ENCODE measurements around the gene CD209. TPM values are rescaled to one million over a fixed set of nuclear protein-coding genes. Genes with fewer than 3 reads are reported as not detected.

The CD209 gene
- total RNA-seq, 1 experiment from 2014 or later, result not detected

DNA sequence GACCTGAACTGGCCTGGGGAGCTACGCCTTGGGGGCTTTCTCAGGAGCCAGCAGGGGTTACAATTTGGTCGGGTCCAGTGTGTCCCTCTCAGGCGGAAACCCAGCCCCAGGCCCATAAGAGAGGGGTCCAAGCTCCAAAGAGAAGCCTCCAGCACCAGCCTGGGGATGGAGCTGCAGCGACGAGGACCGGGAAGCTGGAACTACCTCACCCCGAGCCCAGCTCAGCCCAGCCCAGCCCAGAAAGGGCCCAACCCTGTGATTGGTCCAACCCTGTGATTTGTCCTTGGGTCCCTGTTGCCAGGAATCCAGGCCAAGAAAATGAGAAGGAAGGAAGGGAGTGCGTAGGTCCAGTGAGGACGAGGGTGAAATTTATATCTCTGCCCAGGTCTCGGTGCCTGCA, 39.8 kb upstream of the CD209 start:
- Mint-ChIP-seq H3K36me3 (ENCODE audit: insufficient read depth, unreplicated experiment) (peaks cover 6% of the 10 kb centered on the region), H3K4me1 (ENCODE audit: low read depth, unreplicated experiment) (peaks cover 28% of the 10 kb centered on the region), H3K4me3 (ENCODE audit: unreplicated experiment) (no peak overlapping the region), H3K27me3 (ENCODE audit: insufficient read depth, unreplicated experiment) (no peaks in the 10 kb centered on the region), H3K27ac (ENCODE audit: unreplicated experiment) (no peak overlapping the region), H3K9me3 (ENCODE audit: unreplicated experiment) (no peaks in the 10 kb centered on the region)
- CTCF ChIA-PET, result no interaction called here
- no peak for DNase-seq
- POLR2A ChIA-PET, result no interaction called here
- intact Hi-C loops (cut with micrococcal nuclease; ENCODE audit: unreplicated experiment), result no loop called here
- BruUV-seq (replicated peaks), result no TSS peak
- H3K27me3 ChIP-seq (replicated peaks; ENCODE audit: control insufficient read depth, insufficient read depth, low read length), result no peaks in the 10 kb centered on the region
- peaks cover 22% of the 10 kb centered on the region for H3K4me1 ChIP-seq
- TF ChIP-seq CTCF (IDR thresholded peaks at IDR 0.05; ENCODE audit: insufficient read depth in 1 of 2, low read depth in 1 of 2, low read length in 1 of 2, severe bottlenecking in 1 of 2, unreplicated experiment in 1 of 2), result no peak
- no peak overlapping the region for H3K4me3 ChIP-seq (ENCODE audit: low read depth, low read length)
- no peaks in the 10 kb centered on the region for H3K9me3 ChIP-seq
- H3K36me3 ChIP-seq (ENCODE audit: control insufficient read depth, insufficient read depth, low read length), result no peaks in the 10 kb centered on the region

DNA sequence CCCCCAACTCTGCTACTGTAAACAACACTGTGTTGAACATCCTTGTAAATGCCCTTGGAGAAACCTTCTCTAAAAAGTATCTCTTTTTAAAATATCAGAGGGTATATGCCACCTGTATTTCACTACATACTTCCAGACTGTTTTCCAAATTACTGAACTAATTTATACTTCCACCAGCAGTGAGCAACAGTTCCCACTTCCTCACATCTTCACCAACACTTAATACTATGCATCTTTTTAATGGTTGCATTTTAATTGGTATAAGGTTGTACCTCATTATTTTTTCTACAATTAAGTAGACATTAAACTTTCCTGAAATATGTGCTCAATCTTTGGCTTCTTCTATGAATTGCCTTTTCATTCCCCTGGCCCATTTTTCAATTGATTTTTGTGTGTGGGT, 37.5 kb upstream of the CD209 start:
- H3K27me3 Mint-ChIP-seq (ENCODE audit: insufficient read depth, unreplicated experiment), result no peaks in the 10 kb centered on the region

GRCh38 chr19:7783991-7784423, 36.7 kb upstream of the CD209 start:
- peak overlapping the region; percentile 50 for H3K4me3 Mint-ChIP-seq (ENCODE audit: unreplicated experiment)

More for the DNA sequence above, 37.5 kb upstream of the CD209 start:
- BruUV-seq (replicated peaks), result no TSS peak
- Mint-ChIP-seq H3K27ac (ENCODE audit: unreplicated experiment) (peak overlapping the region; percentile 51), H3K4me1 (ENCODE audit: low read depth, unreplicated experiment) (peaks cover 30% of the 10 kb centered on the region), H3K36me3 (ENCODE audit: insufficient read depth, unreplicated experiment) (no peaks in the 10 kb centered on the region), H3K9me3 (ENCODE audit: unreplicated experiment) (no peaks in the 10 kb centered on the region), H3K4me3 (ENCODE audit: unreplicated experiment) (no peak overlapping the region)
- H3K27me3 ChIP-seq (replicated peaks; ENCODE audit: control insufficient read depth, insufficient read depth, low read length), result no peaks in the 10 kb centered on the region
- no peak overlapping the region for H3K4me3 ChIP-seq (ENCODE audit: low read depth, low read length)
- H3K9me3 ChIP-seq, result no peaks in the 10 kb centered on the region
- CTCF ChIA-PET, result interaction anchor here (2.0 kb wide), 1 partner anchor 15 kb away, joined by 14 read pairs; no protein-coding TSS in a partner anchor
- DNase-seq, result no peak
- intact Hi-C loops (cut with micrococcal nuclease; ENCODE audit: unreplicated experiment), result loop anchor here (1.0 kb wide), 1 partner anchor 7 kb away; no protein-coding TSS in a partner anchor
- no peaks in the 10 kb centered on the region for H3K36me3 ChIP-seq (ENCODE audit: control insufficient read depth, insufficient read depth, low read length)
- POLR2A ChIA-PET, result no interaction called here
- TF ChIP-seq CTCF (IDR thresholded peaks at IDR 0.05; ENCODE audit: insufficient read depth in 1 of 2, low read depth in 1 of 2, low read length in 1 of 2, severe bottlenecking in 1 of 2, unreplicated experiment in 1 of 2), result no peak
- peaks cover 13% of the 10 kb centered on the region for H3K4me1 ChIP-seq

More at GRCh38 chr19:7783991-7784423, 36.7 kb upstream of the CD209 start:
- Histone ChIP-seq H3K9me3 (no peaks in the 10 kb centered on the region), H3K36me3 (ENCODE audit: control insufficient read depth, insufficient read depth, low read length) (no peaks in the 10 kb centered on the region), H3K27me3 (replicated peaks; ENCODE audit: control insufficient read depth, insufficient read depth, low read length) (no peaks in the 10 kb centered on the region), H3K4me1 (peaks cover 13% of the 10 kb centered on the region), H3K4me3 (ENCODE audit: low read depth, low read length) (no peak overlapping the region)
- CTCF ChIA-PET, result interaction anchor here (0.6 to 2.0 kb wide), 7 partner anchors 8 to 715 kb away, joined by 3 to 14 read pairs (median 4); partner anchors contain the start of genes TRAPPC5 and ZNF557
- H3K9me3 Mint-ChIP-seq (ENCODE audit: unreplicated experiment), result no peaks in the 10 kb centered on the region
- peak; percentile 89 to 90 for DNase-seq
- no peaks in the 10 kb centered on the region for H3K36me3 Mint-ChIP-seq (ENCODE audit: insufficient read depth, unreplicated experiment)
- no peak for TF ChIP-seq CTCF (IDR thresholded peaks at IDR 0.05; ENCODE audit: insufficient read depth in 1 of 2, low read depth in 1 of 2, low read length in 1 of 2, severe bottlenecking in 1 of 2, unreplicated experiment in 1 of 2)
- H3K27ac Mint-ChIP-seq (ENCODE audit: unreplicated experiment), result peak overlapping the region; percentile 79
- no TSS peak for BruUV-seq (replicated peaks)
- POLR2A ChIA-PET, result interaction anchor here (0.6 kb wide), 1 partner anchor 56 kb away, joined by 3 read pairs; no protein-coding TSS in a partner anchor
- intact Hi-C loops (cut with micrococcal nuclease; ENCODE audit: unreplicated experiment), result loop anchor here (1.0 kb wide), 1 partner anchor 8 kb away; no protein-coding TSS in a partner anchor
- H3K4me1 Mint-ChIP-seq (ENCODE audit: low read depth, unreplicated experiment), result peaks cover 30% of the 10 kb centered on the region
- no peaks in the 10 kb centered on the region for H3K27me3 Mint-ChIP-seq (ENCODE audit: insufficient read depth, unreplicated experiment)
